Amniotic stem cell (primary cell): ENCODE data around the gene ZNF81.
"Not testable (repeated sequence)": the region's sequence is repeated elsewhere in the genome, so short reads cannot be mapped to it uniquely, and the experiment has no call there.

Source experiments
- DNase-seq: peaks from one replicate; lab custom pipeline; 2025; lab: John Stamatoyannopoulos, UW

ZNF81 gene

DNA sequence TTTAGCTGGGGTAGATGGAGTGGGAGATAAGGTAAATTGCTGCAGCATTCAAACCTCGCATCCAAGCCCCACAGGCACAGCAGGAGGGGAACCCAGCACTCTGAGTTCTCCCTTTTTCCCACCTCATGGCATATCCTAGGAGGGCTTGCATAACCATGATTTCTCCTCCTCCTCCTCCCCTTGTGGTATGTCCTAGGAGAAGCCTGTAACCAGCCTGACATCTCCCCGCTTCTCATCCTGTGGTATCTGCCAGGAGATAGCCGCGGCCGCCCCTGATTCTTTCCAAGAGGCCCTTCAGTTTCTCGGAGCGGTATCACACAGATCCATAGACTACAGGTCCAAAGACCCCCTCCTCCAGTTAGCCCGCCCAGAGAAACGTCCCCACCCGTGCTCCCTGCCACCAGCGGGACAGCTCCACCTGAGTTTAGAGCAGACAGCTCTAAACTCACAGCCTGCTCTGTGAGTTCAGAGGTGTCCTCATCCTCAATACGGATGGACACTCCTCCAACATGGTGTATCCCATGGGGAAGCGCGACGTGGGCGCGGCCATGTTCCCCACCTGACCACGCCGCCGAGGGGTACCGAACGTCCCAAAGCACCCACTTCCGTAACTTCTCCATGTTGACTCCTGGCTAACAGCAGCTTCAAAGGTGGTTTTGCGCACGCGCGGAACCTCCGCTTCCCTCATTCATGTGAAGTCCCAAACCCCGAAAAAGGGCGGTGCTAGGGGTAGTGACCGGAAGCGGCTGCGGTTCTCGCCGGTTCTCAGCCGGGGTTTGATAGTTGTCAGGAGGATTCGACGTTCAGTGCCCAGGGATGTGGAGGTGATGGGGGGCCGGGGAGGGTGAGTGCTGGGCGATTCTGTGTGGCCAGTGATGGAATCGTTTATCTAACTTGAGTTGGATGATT lies at the start of gene ZNF81:
Gene ZNF81 (plus strand): TSS at position 739 of the 909 bp plus-strand sequence. CDS start 9,366 bp downstream, outside the sequence.
- DNase-seq, result peak; percentile 91

DNA sequence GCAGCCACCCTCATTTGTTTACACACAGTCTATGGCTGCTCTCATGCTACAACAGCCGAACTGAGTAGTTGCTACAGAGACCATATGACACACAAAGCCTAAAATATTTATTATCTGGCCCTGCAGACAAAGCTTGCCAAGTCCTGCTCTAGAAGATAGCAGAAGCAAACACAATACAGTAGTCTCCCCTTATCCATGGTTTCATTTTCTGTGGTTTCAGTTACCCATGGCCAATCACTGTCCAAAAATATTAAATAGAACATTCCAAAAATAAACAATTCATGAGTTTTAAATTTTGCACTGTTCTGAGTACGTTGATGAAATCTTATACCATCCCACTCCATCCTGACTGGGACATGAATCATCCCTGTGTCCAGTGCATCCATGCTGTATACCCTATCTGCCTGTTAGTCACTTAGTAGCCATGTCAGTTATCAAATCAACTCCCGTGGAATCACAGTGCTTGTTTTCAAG lies 40.2 kb upstream of the ZNF81 start:
- peak; percentile 14 for DNase-seq

DNA sequence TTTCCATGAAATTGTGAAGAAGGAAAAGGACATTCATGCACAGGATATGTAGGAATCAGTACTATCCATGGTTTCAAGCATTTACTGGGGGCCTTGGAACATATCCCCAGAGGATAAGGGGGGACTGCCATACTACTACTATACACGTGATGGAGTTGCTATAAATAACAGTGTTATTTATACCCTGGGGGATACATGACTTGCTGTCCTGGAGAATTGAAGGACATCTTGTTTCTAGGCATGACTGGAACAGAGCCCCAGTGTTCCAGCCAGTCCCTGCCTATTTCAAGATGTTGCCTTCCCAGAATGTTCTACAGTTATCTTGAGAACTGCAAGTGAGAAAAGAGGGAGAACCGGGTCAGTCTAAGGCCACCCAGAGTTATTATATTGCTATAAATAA lies 39.6 kb upstream of the ZNF81 start:
- no peak for DNase-seq

DNA sequence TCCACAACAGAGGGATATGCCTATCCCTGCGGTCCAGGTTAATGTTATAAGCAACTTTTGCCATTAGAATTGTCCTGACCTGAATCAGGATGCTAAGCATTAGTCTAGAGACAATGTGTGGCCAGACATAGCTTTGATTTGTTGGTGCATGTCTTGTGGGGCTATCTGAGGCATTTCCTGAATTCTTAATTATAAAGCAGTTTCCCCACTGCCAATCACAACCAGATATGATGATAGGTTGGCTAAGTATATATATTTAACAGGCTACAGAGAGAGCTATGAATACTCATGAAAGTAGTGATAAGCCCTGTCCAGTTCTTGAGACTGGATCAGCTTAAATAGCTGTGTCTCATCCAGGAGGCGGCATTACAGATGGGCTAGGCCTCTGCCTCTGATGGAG lies 37.8 kb upstream of the ZNF81 start:
- DNase-seq, result no peak

DNA sequence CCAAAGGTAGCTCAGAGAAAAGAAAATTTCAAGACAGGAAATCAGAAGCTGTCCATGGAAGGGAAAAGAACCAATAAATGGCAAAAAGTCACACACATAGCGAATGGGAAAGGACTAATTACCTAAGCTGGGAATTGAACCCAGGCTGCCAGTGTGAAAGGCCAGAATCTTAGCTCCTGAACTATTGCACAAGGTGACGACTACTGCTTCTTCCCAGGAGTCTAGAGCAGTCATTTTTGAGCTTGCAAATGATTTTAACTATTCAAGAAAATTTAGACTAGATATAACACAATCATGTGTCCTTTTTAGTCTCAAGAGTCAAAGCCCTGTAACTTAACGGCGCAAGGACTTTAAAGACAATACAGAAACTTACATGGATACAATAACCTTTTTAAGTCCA lies 34.1 kb upstream of the ZNF81 start:
- no peak for DNase-seq

DNA sequence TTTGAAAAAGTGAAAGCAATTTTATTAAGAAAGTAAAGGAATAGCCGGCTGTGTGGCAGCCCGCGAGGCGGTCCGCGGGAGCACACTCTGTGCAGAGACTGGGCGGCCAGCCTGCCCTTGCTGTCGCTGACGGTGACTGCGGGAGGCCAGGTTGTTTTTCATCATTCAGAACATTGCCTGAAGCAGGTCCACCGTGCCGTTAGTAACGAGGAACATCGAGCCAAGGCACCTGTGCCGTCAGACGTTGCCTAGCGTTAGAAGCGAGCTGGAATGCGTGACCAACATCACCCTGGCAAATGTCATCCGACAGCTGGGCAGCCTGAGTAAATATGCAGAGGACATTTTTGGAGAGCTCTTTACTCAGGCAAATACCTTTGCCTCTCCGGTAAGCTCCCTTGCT lies 33.6 kb upstream of the ZNF81 start:
- not testable (repeated sequence) for DNase-seq

DNA sequence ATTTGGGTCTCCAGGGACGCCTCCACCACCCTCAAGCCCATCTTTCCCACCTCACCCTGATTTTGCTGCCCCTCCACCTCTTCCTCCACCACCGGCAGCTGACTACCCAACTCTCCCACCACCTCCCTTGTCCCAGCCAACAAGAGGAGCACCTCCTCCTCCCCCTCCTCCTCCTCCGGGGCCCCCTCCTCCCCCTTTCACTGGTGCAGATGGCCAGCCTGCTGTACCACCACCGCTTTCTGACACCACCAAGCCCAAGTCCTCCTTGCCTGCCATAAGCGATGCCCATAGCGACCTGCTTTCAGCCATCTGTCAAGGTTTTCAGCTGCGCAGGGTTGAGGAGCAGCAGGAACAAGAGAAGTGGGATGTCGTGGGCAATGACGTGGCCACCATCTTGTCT lies 32.4 kb upstream of the ZNF81 start:
- no peak for DNase-seq

DNA sequence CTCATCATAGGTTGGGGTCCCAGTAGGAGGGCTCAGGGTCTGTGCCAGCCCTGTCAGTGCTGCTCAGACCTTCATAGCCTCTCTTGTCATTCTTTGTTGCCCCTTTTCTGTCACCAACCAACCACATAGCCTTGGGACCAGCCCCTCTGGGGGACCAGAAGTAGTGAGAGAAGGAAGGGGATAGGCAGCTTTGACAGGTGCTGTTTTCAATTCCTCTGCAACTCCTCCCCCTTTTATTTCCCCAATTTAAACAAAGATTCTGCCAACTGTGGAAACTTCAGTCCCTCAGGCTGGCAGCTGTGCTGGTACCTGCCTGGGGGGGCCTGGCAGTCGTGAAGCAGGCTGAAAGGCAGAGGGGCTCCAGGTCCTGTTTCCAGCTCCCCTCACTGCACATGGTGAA lies 30.9 kb upstream of the ZNF81 start:
- DNase-seq, result not testable (repeated sequence)

DNA sequence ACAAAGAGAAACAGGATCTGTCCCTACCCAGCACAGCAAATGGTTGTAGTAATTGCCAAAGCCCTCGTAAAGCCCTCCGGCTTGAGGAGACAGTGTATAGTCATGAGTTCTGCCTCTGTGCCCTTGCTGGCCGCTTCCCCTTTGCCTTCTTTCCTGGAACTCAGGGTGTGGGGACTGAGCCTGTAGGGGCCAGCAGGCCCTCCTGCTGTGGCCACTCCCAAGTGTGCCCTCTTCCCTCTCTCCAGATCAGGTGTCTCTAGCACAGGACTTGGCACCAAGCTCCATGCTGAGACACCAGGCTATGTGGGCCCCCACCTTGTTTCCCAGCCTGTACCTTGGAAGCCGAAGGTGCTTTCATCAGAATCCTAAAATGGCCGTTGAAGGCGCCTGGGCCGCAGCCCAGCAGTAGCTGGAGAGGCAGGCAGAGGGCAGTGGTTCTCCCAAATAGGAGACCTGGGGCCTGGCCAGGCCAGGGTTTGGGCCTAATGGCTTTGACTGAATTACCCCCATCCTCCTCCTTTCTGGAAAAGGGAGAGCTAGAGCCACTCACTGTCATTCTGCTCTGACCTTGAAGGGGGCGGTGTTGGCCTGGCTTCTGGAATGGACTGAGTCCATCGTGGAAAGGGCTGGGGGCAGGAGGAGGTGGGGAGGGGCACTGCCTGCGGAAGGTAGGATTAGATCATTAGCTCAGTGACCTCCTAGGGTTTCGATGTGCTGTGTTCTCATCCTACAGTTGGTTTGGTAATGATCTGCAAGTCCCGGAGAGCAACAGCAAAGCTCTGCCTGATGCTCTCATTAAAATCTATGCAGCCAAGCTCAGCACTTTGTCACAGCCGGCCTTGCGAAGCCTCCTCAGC lies 30.1 kb upstream of the ZNF81 start:
- DNase-seq, result not testable (repeated sequence)

DNA sequence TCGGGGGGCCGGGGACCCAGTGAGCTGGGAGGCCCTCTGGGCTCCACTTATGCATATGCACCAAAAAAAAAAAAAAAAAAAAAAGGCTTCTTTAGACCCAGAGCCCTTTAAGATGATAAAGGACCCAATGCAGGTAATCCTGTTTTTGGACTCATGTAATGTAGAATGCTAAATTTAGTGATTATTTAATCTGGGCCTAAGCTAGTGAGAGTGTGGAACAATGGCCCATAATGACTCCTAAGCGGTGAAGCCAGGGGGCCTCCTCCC lies 29.5 kb upstream of the ZNF81 start:
- DNase-seq, result not testable (repeated sequence)

DNA sequence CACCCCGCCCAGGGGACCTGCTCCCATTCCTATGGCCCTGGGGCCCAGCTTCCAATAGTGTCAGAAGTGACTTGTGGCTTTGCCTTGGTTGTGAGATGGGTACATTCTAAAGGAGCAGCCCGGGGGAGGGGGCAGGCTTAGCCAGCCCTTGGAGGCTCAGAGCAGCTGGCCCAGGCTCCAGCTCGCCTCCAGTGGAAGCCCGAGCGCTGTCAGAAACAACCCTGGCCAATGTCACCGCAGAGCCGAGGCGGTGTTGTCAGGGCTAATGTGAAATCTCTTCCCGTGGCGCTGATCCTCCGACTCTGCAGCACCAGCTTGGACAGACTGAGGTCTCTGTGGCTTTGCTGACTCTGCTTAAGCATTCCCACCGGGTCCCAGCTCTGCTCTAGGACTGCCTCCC lies 29.2 kb upstream of the ZNF81 start:
- no peak for DNase-seq

DNA sequence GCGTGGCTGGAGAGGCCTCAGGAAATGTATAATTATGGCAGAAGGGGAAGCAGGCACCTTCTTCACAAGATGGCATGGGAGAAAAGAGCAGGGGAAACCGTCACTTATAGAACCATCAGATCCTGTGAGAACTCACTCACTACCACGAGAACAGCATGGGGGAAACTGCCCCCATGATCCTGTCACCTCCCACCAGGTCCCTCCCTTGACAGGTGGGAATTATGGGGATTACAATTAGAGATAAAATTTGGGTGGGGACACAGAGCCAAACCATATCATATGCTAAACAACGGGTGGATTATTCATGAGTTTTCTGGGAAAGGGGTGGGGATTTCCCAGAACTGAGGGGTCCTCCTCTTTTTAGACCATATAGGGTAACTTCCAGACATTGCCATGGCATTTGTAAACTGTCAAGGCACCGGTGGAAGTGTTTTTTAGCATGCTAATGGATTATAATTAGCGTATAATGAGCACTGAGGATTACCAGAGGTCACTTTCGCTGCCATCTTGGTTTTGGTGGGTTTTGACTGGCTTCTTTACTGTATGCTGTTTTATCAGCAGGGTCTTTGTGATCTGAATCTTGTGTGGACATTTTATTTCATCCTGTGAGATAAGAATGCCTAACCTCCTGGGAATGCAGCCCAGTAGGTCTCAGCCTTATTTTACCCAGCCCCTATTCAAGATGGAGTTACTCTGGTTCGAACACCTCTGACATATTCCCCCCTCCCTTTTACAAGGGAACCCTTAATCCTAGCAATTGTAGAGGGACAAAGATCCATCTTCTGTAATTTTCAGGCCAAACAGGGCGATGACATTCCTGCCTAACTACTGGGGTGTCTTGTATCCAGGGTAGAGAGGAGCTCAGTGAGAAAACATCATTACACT lies 27.6 kb upstream of the ZNF81 start:
- DNase-seq, result no peak

DNA sequence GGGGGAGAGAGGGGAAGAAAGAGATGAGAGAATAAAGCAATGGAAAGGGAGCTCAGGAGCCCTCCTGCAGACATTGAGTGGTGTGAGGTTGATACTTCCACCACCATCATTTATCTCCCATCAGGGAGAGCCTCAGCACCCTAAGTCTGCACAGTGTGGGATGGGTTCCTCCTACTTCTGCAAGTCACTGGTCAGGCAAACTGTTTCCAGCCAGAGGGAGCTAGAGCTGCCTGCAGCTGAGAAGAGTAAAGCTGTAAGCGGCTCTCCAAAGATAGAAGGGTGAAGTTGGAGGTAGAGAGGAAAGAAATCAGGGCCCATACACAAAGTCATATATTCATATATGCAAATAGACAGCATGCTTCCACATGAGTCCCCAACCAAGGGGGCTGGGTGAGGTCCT lies 21.9 kb upstream of the ZNF81 start:
- DNase-seq, result no peak

DNA sequence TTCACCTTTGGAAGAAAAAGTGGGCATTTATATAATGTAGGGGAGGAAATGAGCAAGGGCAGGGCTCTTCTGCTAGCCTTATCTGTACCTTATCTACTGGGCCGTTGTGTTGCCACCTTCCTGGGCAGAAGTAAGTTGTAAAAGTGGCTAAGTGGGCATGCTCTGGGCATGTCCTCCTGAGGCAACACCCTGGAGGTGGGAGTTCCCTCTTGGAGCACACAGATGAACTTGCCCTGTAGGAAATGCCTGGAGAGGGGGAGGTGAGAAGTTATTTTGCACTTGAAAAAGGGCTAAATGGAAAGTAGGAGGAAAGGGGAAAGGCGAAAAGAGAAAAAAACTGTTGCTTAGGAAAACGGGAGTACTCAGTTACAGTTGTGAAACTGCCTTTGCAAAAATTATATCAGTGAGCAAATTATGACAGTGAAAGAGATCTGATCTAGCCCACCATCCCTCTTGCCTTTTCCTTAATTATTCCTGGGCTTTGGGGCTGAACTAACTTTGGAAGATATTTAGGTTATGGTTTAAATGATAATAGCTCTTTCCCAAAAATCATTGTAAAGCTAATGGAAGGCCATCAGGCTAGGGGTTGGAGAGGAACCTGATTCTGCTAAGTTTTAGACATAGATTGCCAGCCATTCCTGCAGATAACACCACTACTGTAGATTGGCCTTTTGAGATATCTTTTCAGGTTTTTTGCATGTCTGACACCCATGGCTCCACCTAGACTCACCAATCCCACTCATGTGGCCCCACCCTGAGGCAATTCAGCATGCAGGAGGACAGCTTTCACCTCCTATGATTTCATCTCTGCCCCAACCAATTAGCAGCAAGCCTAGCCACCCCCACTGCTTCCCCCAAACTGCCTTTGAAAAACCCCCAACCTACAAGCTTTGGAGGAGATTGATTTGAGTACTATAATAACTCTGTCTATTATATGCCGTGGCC lies 20.5 kb upstream of the ZNF81 start:
- DNase-seq, result no peak

DNA sequence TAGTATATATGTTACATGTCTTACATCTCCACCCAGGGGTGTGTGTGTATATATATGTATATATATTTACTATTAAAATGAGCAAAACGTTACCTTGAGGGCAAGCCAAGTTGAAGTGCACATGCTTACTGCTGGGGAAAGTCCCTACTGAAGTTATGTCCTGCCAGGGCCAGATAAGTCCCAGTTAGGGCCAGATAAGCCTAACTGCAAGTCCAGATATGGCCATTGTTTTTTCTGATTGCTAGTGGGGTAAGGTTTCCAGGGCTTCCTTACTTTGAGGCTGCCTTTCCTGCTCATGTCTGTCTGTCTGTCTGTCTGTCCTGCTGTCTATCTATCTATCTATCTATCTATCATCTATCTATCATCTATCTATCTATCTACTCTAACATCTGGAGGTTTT lies 19.3 kb upstream of the ZNF81 start:
- no peak for DNase-seq

DNA sequence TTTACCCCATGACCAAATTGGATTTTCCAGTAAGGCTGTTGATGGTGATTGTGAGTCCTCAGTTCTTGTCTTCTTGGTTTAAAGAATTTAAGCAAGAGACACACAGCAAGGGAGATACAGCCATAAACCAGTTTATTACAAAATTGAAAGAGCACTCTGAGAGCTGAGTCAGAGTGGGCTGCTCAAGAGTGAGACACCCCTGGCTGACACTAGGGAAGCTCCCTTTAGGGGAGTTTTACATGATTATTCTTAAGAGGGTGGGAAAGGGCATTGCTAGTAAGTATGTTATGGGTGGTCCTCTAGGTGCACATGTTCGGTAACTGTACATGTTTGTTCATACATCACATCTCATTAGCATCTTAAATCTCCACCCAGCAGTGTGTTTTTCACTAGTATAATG lies 18.8 kb upstream of the ZNF81 start:
- no peak for DNase-seq

DNA sequence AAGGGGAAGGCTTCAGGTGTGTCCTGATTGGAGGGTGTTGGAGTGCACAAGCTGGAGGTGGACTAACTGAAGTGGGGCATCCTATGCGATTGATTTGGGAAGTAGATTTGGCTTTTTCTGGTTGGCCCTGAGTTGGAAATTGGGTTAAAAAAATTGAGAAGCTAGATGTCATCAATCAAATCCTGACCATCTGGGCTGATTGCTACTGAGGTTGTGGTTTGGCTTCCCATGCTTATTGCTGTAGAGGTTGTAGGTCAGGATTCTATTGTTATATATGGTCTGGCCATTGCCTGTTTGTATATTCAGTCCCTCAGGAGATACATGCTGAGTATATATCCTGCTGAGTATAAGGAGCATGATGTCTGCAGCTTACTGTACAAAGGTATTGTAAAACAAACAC lies 7.7 kb upstream of the ZNF81 start:
- DNase-seq, result no peak

DNA sequence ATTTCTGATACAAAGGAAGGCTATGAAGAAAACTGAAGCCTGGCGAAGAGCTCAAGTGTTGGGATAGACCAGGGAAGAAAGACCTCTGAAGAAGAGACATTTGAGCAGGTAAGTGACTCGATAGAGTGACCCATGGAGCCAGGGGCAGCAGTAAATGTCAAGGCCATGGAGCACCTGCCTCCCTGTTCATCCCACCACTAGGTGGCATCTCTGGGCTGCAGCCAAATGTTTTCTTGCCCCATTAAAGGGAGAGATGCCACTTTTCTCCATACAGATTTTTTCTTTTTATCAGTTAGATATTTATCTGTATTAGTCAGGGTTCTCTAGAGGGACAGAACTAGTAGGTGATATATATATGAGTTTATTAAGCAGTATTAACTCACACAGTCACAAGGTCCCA lies 4.9 kb upstream of the ZNF81 start:
- DNase-seq, result no peak

DNA sequence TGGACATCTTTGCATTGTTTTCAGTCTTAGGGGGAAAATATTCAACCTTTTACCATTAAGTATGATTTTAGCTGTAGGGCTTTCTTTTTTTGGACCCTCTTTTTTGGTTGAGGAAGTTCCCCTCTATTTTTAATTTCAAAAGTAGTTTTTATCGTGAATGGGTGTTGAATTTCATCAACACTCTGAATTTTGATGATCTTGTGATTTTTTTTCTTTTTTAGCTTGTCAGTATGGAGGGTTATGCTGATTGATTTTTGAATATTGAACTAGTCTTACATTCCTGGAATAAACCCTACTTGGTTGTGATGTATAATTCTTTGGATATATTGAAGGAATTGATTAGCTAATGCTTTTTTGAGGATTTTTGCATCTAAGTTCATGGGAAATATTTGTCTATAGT lies 1.7 kb downstream of the ZNF81 start:
- DNase-seq, result no peak

DNA sequence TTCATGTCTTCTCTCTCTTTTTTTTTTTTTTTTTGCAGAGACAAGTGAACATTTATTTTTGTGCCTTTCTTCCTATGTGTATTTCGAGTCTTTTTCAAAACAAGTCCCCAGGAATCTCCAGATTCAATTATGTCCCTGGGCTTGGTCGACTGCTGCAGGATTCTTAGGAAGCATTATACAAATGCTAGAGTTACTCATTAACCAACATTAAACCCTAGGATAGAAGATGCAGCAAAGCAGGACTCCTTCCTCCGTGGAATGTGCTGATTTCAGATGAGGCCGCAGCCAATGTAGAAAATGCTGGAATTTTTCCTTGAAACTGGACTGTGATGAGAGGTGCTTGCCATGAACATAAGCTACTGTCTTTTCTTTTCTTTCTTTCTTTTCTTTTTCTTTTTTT lies 3.4 kb downstream of the ZNF81 start:
- no peak for DNase-seq

DNA sequence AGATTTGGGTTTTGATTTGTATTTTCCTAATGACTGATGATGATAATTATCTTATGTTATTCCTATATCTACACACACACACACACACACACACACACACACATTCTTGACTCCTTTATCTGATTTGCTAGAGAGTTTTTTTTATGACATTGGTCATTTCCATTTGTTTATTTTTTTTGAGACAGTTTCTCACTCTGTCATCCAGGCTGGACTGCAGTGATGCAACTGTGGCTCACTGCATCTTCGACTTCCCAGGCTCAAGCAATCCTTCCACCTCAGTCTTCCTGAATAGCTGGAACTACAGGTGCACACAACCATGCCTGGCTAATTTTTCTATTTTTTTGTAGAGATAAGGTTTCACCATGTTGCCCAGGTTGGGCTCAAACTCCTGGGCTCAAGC lies 6.7 kb downstream of the ZNF81 start:
- DNase-seq, result no peak
